Lower leg skin (tissue), 4 donors: ENCODE measurements around the gene MCL1. TPM values are rescaled to one million over a fixed set of nuclear protein-coding genes. Genes with fewer than 3 reads are reported as not detected.
"Not testable (repeated sequence)": the region's sequence is repeated elsewhere in the genome, so short reads cannot be mapped to it uniquely, and the experiment has no call there.

Source experiments
- DNase-seq, 2 donors: peaks; one replicate each; pipeline ENCODE4 v3.0.0-alpha.2; 2019; ENCODE audit warnings: low spot score in 2 of 2
- H3K4me3 ChIP-seq: fragments of 200-600 bp; sonication (generic); 2 replicates; pipeline ENCODE4 v1.5.1; 2017; ENCODE audit warnings: mild to moderate bottlenecking, low read depth; ENCODE audit not compliant: poor library complexity, severe bottlenecking
- CTCF ChIP-seq, 3 donors: fragments of 450-650 bp; IDR thresholded peaks; one replicate each; pipeline ENCODE4 v1.5.1; 2016; ENCODE audit warnings: antibody characterized with exemption in 3 of 3, mild to moderate bottlenecking in 3 of 3, moderate library complexity in 2 of 3
- POLR2A ChIP-seq, 2 donors: fragments of 450-650 bp; IDR thresholded peaks; one replicate each; pipeline ENCODE4 v1.6.1; 2016 to 2017; ENCODE audit warnings: antibody characterized with exemption in 2 of 2, mild to moderate bottlenecking in 1 of 2, moderate library complexity in 1 of 2
- WGBS, 2 donors: methylation state at CpG; one replicate each; pipeline ENCODE4 v1.1.5; 2018; 5-methylcytosine and 5-hydroxymethylcytosine counted together
- intact Hi-C: fragments of 100-400 bp; cut with DNase I; formaldehyde crosslinking; loops from one replicate; pipeline ENCODE4 v1.15.0; 2023; ENCODE audit warnings: low total_unique reads
- total RNA-seq, 4 donors: library from RNA; depleted of rRNA; stranded (reverse); fragments of >200 nt; gene quantifications; one replicate each; pipeline ENCODE4 v1.1.0, GENCODE V29; 2016

Gene MCL1
- total RNA-seq, 4 donors from 2014 or later: 282 to 445 (median 360) TPM

DNA sequence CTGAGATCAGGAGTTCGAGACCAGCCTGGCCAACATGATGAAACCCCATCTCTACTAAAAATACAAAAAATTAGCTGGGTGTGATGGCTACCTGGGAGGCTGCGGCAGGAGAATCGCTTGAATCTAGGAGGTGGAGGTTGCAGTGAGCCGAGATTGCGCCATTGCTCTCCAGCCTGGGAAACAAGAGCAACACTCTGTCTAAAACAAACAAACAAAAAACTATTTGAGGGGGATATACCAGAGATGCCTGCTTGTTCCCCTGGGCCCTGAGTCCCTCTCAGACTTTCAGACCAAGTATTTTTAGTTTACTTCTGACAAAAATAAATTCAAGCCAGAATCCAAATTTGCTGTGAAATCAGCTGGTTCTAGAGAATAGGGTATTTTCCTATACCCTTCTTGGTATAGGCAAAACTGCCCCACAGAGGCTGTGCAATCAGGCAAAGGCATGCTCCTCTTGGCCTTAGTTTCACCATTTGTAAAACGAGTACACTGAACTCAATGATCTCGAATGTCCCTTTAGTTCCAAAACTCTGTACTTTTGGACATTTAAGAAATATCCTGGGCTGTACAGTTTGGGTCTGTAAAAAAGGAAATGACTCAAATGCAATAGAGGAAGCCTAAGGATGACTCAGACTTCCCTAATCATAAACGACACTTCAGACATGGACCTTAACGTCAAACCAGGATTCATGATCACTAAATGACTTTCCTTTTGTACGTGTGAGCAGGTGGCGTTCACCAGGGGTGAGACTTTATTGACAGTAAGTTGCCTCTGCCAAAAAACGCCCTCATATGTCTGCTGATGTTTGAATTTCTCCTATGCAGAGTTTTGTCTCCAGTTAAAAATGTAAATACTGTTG lies 33.9 kb upstream of the MCL1 start:
- no peak for DNase-seq
- intact Hi-C loops: no loop called here
- H3K4me3 ChIP-seq: no peak overlapping the region
- 43 to 45% methylated on average over 12 of the region's 12 CpGs for WGBS, 2 donors
- TF ChIP-seq POLR2A (IDR thresholded peaks at IDR 0.05) (no peak), CTCF (IDR thresholded peaks at IDR 0.05) (no peak)

- TF ChIP-seq CTCF (IDR thresholded peaks at IDR 0.05) (no peak), POLR2A (IDR thresholded peaks at IDR 0.05) (no peak)
- 91 to 97% methylated on average over 3 of the region's 3 CpGs for WGBS, 2 donors
- DNase-seq: no peak
- H3K4me3 ChIP-seq: no peak overlapping the region
- intact Hi-C loops: no loop called here
Measured at GRCh38 chr1:150612014-150612345, 32.6 kb upstream of the MCL1 start.

GRCh38 chr1:150610576-150610975 lies 31.2 kb upstream of the MCL1 start:
- TF ChIP-seq CTCF (IDR thresholded peaks at IDR 0.05) (no peak), POLR2A (IDR thresholded peaks at IDR 0.05) (no peak)
- H3K4me3 ChIP-seq: no peak overlapping the region
- no peak for DNase-seq
- intact Hi-C loops: no loop called here
- WGBS, 2 donors: 97 to 99% methylated on average over 4 of the region's 4 CpGs

GRCh38 chr1:150609732-150610131 lies 30.3 kb upstream of the MCL1 start:
- 43 to 59% methylated on average over 2 of the region's 2 CpGs for WGBS, 2 donors
- no peak overlapping the region for H3K4me3 ChIP-seq

DNA sequence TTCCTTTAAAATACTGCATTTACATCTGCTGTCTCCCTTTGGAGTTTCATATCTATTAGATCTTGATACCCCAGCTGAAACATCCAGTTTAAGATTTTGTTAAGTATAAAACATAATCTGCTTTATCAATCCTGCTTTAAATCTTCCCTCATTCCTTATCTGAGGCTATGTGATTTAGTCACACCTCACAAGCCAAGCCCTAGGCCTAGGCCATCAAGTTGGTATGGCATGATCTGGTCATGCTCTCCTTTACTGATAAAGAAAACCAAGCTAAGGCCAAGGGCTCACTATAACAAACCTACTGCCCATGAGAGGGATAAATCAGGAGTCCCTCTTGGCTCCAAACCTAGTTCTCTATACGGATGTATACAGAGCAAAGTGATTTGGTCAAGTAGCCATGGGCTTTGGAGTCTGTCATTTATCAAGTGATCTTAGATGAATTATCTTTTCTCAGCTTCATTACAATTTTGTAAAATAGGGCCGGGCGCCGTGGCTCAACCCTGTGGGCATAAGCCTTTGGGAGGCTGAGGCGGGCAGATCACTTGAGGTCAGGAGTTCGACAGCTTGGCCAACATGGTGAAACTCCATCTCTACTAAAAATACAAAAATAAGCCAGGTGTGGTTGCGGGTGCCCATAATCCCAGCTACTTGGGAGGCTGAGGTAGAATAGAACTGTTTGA lies 27.2 kb upstream of the MCL1 start:
- 92 to 99% methylated on average over 7 of the region's 7 CpGs for WGBS, 2 donors
- no peak for DNase-seq
- no peak for TF ChIP-seq POLR2A (IDR thresholded peaks at IDR 0.05)
- no peak for TF ChIP-seq CTCF (IDR thresholded peaks at IDR 0.05)
- intact Hi-C loops: no loop called here
- H3K4me3 ChIP-seq: no peak overlapping the region

More at GRCh38 chr1:150609732-150610131, 30.3 kb upstream of the MCL1 start:
- intact Hi-C loops: no loop called here
- TF ChIP-seq POLR2A (IDR thresholded peaks at IDR 0.05) (no peak), CTCF (IDR thresholded peaks at IDR 0.05) (no peak)
- no peak for DNase-seq

- intact Hi-C loops, DNase-seq: not testable (repeated sequence)
- 93 to 96% methylated on average over 3 of the region's 3 CpGs for WGBS, 2 donors
Measured at GRCh38 chr1:150605451-150605731, 26.0 kb upstream of the MCL1 start.

More at GRCh38 chr1:150605451-150605731, 26.0 kb upstream of the MCL1 start:
- not testable (repeated sequence) for H3K4me3 ChIP-seq
